Naive thymus-derived CD4-positive, alpha-beta T cell (primary cell): Measurements from ENCODE around the gene PTPRO. TPM values are rescaled to one million over a fixed set of nuclear protein-coding genes. Genes with fewer than 3 reads are reported as not detected.

ENCODE experiments used
- ATAC-seq: fragments of 150-1000 bp; cut with Tn5 transposase; 2 replicates; pipeline ENCODE4 v1.10.0; 2021; ENCODE audit warnings: mild to moderate bottlenecking, moderate library complexity
- CTCF ChIA-PET: fragments of 350-600 bp; sonication (Branson Sonifier 250); formaldehyde crosslinking; loops from one replicate; lab custom pipeline; 2021; ENCODE audit warnings: antibody characterized with exemption; lab: Charles Lee
- POLR2A ChIA-PET: fragments of 350-600 bp; sonication (Branson Sonifier 250); formaldehyde crosslinking; loops from one replicate; lab custom pipeline; 2021; ENCODE audit warnings: antibody characterized with exemption, inconsistent platforms; lab: Charles Lee
- DNase-seq, 9 donors: peaks; one replicate each; pipeline versions ENCODE4 v3.0.0 to v3.0.0-alpha.2; 2020 to 2022; ENCODE audit warnings: mixed read lengths in 1 of 9
- H3K27ac ChIP-seq: one replicate; pipeline ENCODE4 v1.7.0; 2013; ENCODE audit warnings: mild to moderate bottlenecking, low read depth, low read length, moderate library complexity
- H3K27me3 ChIP-seq, 2 donors: one replicate each; pipeline ENCODE4 v1.7.0; 2013; ENCODE audit warnings: low read length in 2 of 2, mild to moderate bottlenecking in 2 of 2, moderate library complexity in 2 of 2; ENCODE audit not compliant: control insufficient read depth in 2 of 2, insufficient read depth in 2 of 2
- H3K36me3 ChIP-seq, 3 experiments: 1 replicate in 2 of 3; 2 replicates in 1 of 3; pipeline ENCODE4 v1.7.0; 2013; ENCODE audit warnings: low read length in 3 of 3, mild to moderate bottlenecking in 3 of 3, moderate library complexity in 1 of 3; ENCODE audit not compliant: insufficient read depth in 3 of 3, control insufficient read depth in 2 of 3
- H3K4me1 ChIP-seq, 2 donors: one replicate each; pipeline ENCODE4 v1.7.0; 2013; ENCODE audit warnings: low read length in 2 of 2, mild to moderate bottlenecking in 2 of 2, moderate library complexity in 1 of 2; ENCODE audit not compliant: control insufficient read depth in 2 of 2, insufficient read depth in 2 of 2
- H3K4me3 ChIP-seq: 2 replicates; pipeline ENCODE4 v1.7.0; 2013; ENCODE audit warnings: mild to moderate bottlenecking, low read length
- H3K9me3 ChIP-seq, 3 experiments: 1 replicate in 2 of 3; 2 replicates in 1 of 3; pipeline ENCODE4 v1.7.0; 2013; ENCODE audit warnings: low read length in 3 of 3; ENCODE audit not compliant: control insufficient read depth in 2 of 3
- H3K27ac Mint-ChIP-seq, 9 donors: one replicate each; pipeline ENCODE4 v1.8.0; 2020 to 2022; ENCODE audit warnings: mixed read lengths in 9 of 9, mild to moderate bottlenecking in 8 of 9, moderate library complexity in 5 of 9, inconsistent platforms in 2 of 9
- H3K27me3 Mint-ChIP-seq, 5 donors: one replicate each; pipeline ENCODE4 v1.8.0; 2021 to 2022; ENCODE audit warnings: mixed read lengths in 5 of 5, mild to moderate bottlenecking in 1 of 5
- H3K36me3 Mint-ChIP-seq, 5 donors: one replicate each; pipeline ENCODE4 v1.8.0; 2020 to 2022; ENCODE audit warnings: mixed read lengths in 5 of 5, mild to moderate bottlenecking in 3 of 5, inconsistent platforms in 1 of 5
- H3K4me1 Mint-ChIP-seq, 7 donors: one replicate each; pipeline ENCODE4 v1.8.0; 2020 to 2022; ENCODE audit warnings: mixed read lengths in 7 of 7, mild to moderate bottlenecking in 3 of 7, inconsistent platforms in 1 of 7
- H3K4me3 Mint-ChIP-seq, 10 donors: one replicate each; pipeline ENCODE4 v1.8.0; 2020 to 2022; ENCODE audit warnings: mild to moderate bottlenecking in 10 of 10, mixed read lengths in 10 of 10, moderate library complexity in 6 of 10, inconsistent platforms in 2 of 10
- H3K9me3 Mint-ChIP-seq, 11 donors: one replicate each; pipeline ENCODE4 v1.8.0; 2020 to 2022; ENCODE audit warnings: mixed read lengths in 11 of 11, mild to moderate bottlenecking in 4 of 11, inconsistent platforms in 1 of 11, moderate library complexity in 1 of 11
- intact Hi-C, 2 donors: fragments of 100-400 bp; cut with micrococcal nuclease; formaldehyde crosslinking; loops; one replicate each; pipeline ENCODE4 v1.15.1; 2023
- polyA plus RNA-seq, 2 donors: library from polyadenylated mRNA; unstranded; fragments of 300-500 nt; fragmentation: Illumina TruSeq; gene quantifications; one replicate each; pipeline ENCODE4 v1.2.3, GENCODE V29; 2021
- total RNA-seq, 6 experiments: library from RNA in 5 of 6; stranded (reverse) in 5 of 6; gene quantifications; 1 replicate in 5 of 6; 2 replicates in 1 of 6; pipeline ENCODE4 v1.2.3 and lab custom pipeline; 2021 to 2026

Gene PTPRO
- total and polyA plus RNA-seq, 7 experiments from 2014 or later, result 1.8 to 14.2 (median 6.7) TPM

DNA sequence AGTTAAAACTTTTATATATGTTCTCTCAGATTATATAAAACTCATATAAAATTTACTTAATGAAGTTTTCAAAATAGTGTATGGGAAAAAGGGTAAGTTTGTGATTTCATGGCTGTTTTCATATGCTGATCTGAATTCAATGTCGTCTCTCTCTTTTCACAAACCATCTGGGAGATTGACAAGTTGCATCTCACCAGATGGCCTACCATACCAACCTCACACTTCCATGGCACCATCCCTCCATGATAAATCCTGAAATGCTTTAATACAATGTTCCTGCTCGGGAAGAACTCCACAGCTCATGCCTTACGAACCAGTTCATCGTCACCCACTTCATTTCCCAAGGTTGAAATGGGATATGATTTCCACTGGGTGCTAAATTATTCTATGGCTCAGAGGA lies 22.3 kb downstream of the PTPRO start:
- Histone ChIP-seq H3K4me3 (no peak overlapping the region), H3K4me1 (no peaks in the 10 kb centered on the region), H3K27me3 (no peaks in the 10 kb centered on the region), H3K9me3 (no peaks in the 10 kb centered on the region), H3K36me3 (no peaks in the 10 kb centered on the region), H3K27ac (no peak overlapping the region)
- H3K9me3 Mint-ChIP-seq, result peaks cover 0 to 7% (median 0%) of the 10 kb centered on the region in 11 donors
- ChIA-PET POLR2A (no interaction called here), CTCF (no interaction called here)
- H3K4me3 Mint-ChIP-seq, result no peak overlapping the region
- DNase-seq, result no peak
- H3K27ac Mint-ChIP-seq, result peak overlapping the region in 1 of 9 donors; percentile 3
- intact Hi-C loops, result no loop called here
- no peaks in the 10 kb centered on the region for H3K36me3 Mint-ChIP-seq
- no peak for ATAC-seq
- peaks cover 7 to 58% (median 22%) of the 10 kb centered on the region in 5 donors for H3K27me3 Mint-ChIP-seq
- no peaks in the 10 kb centered on the region for H3K4me1 Mint-ChIP-seq

DNA sequence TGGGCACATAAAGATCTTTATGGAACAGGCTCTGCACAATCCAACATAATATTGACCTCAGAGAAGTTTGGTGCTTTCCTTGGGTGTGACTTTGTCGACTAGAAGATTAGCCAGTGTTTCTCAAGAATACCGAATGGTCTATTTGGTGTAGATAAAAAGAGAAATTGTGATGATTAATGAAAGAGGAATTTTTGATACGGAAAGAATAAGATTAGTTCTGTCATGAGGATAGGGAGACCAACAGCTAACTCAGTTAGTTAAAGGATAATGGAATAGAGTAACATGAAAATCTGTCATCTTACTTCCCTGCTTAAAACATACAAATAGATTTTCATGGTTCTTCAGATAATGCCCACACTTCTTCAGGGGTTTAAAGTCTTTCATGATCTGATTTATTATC lies 24.2 kb downstream of the PTPRO start:
- ATAC-seq (no peak), DNase-seq (no peak)
- Histone ChIP-seq H3K9me3 (no peaks in the 10 kb centered on the region), H3K27ac (no peak overlapping the region), H3K36me3 (no peaks in the 10 kb centered on the region), H3K27me3 (no peaks in the 10 kb centered on the region), H3K4me3 (no peak overlapping the region), H3K4me1 (no peaks in the 10 kb centered on the region)
- intact Hi-C loops, result no loop called here
- no peak overlapping the region for H3K27ac Mint-ChIP-seq
- peaks cover 0 to 7% (median 0%) of the 10 kb centered on the region in 11 donors for H3K9me3 Mint-ChIP-seq
- H3K27me3 Mint-ChIP-seq, result peaks cover 0 to 56% (median 22%) of the 10 kb centered on the region in 5 donors
- ChIA-PET POLR2A (no interaction called here), CTCF (no interaction called here)
- H3K36me3 Mint-ChIP-seq, result no peaks in the 10 kb centered on the region
- no peak overlapping the region for H3K4me3 Mint-ChIP-seq
- H3K4me1 Mint-ChIP-seq, result no peaks in the 10 kb centered on the region

DNA sequence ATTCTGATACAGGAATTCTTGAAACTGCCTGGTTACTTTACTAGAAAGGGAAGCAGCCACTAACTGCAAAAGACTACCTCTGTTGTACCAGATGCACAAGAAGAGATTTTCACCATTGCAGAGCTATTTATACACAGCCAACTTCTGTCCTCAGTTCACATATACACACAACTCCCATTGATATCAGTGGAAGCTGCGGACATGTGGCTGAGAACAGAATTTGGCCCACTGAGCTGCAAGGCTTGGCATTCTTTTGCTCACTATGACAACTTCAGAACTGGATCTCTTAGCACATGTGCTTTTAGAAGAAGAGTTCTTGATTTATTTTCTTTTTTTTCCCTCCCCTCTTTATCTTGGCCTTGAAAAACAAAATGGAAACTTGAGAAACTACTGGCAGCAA lies 28.3 kb downstream of the PTPRO start:
- intact Hi-C loops, result no loop called here
- Histone ChIP-seq H3K4me3 (no peak overlapping the region), H3K4me1 (no peaks in the 10 kb centered on the region), H3K27me3 (no peaks in the 10 kb centered on the region), H3K27ac (no peak overlapping the region), H3K36me3 (no peaks in the 10 kb centered on the region), H3K9me3 (no peaks in the 10 kb centered on the region)
- ChIA-PET CTCF (no interaction called here), POLR2A (no interaction called here)
- DNase-seq (no peak), ATAC-seq (no peak)
- H3K27ac Mint-ChIP-seq, result no peak overlapping the region
- H3K27me3 Mint-ChIP-seq, result peaks cover 4 to 46% (median 20%) of the 10 kb centered on the region in 5 donors
- H3K4me3 Mint-ChIP-seq, result no peak overlapping the region
- H3K4me1 Mint-ChIP-seq, result no peaks in the 10 kb centered on the region
- no peaks in the 10 kb centered on the region for H3K36me3 Mint-ChIP-seq
- peaks cover 0 to 3% (median 0%) of the 10 kb centered on the region in 11 donors for H3K9me3 Mint-ChIP-seq

DNA sequence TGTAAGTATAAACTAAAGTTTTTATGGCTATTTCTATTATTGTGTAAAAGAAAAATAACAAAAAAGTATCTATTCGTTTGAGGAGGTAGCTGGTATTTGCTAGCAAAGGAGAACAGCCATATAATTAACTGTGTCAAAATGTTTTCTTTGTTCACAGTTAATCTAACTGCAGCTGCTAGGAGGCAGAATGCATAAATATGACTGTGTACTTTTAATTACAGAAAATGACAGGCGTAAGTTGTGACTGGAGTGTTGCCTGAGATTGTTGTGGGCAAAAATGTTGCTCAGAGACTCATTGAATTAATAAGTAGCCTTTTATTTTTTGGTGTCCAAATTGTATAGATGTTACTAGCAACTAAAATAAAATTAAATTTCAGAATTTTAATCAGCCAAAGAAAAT lies 33.5 kb downstream of the PTPRO start:
- CTCF ChIA-PET, result interaction anchor here (0.6 kb wide), 1 partner anchor 986 kb away, joined by 3 read pairs; no protein-coding TSS in a partner anchor
- Histone ChIP-seq H3K4me1 (no peaks in the 10 kb centered on the region), H3K9me3 (no peaks in the 10 kb centered on the region), H3K27ac (no peak overlapping the region), H3K4me3 (no peak overlapping the region), H3K36me3 (no peaks in the 10 kb centered on the region), H3K27me3 (no peaks in the 10 kb centered on the region)
- Mint-ChIP-seq H3K27ac (no peak overlapping the region), H3K27me3 (peaks cover 4 to 16% (median 7%) of the 10 kb centered on the region in 5 donors), H3K4me1 (no peaks in the 10 kb centered on the region), H3K36me3 (no peaks in the 10 kb centered on the region), H3K4me3 (no peak overlapping the region), H3K9me3 (peaks cover 0 to 3% (median 0%) of the 10 kb centered on the region in 11 donors)
- intact Hi-C loops, result no loop called here
- DNase-seq, result no peak
- POLR2A ChIA-PET, result no interaction called here
- ATAC-seq, result no peak

DNA sequence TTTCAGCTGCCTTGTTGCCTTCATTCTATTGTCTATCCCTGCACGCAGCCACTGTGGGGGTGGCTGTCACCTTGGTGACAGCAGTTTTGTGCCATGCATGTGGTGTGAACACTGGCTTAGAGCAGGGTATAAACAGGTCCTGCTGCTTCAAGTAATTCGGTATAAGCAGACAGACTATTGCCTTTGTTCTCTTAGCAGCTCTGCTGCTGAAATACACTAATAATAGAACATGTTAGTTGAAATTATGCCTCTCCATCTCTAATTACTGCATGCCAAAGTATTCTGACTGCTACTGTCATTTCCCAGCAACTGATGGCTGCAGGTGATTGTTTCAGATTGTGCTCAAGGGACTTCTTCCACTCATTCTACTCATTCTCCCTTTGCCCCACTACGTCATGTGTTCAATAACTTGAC lies 34.6 kb downstream of the PTPRO start:
- H3K36me3 Mint-ChIP-seq, result no peaks in the 10 kb centered on the region
- peaks cover 1 to 14% (median 5%) of the 10 kb centered on the region in 5 donors for H3K27me3 Mint-ChIP-seq
- POLR2A ChIA-PET, result no interaction called here
- CTCF ChIA-PET, result no interaction called here
- no peaks in the 10 kb centered on the region for H3K4me1 Mint-ChIP-seq
- DNase-seq (no peak), ATAC-seq (no peak)
- no peak overlapping the region for H3K27ac Mint-ChIP-seq
- Histone ChIP-seq H3K4me3 (no peak overlapping the region), H3K9me3 (no peaks in the 10 kb centered on the region), H3K27ac (no peak overlapping the region), H3K4me1 (no peaks in the 10 kb centered on the region), H3K27me3 (no peaks in the 10 kb centered on the region), H3K36me3 (no peaks in the 10 kb centered on the region)
- H3K9me3 Mint-ChIP-seq, result peaks cover 0 to 1% (median 0%) of the 10 kb centered on the region in 11 donors
- H3K4me3 Mint-ChIP-seq, result no peak overlapping the region
- intact Hi-C loops, result no loop called here

DNA sequence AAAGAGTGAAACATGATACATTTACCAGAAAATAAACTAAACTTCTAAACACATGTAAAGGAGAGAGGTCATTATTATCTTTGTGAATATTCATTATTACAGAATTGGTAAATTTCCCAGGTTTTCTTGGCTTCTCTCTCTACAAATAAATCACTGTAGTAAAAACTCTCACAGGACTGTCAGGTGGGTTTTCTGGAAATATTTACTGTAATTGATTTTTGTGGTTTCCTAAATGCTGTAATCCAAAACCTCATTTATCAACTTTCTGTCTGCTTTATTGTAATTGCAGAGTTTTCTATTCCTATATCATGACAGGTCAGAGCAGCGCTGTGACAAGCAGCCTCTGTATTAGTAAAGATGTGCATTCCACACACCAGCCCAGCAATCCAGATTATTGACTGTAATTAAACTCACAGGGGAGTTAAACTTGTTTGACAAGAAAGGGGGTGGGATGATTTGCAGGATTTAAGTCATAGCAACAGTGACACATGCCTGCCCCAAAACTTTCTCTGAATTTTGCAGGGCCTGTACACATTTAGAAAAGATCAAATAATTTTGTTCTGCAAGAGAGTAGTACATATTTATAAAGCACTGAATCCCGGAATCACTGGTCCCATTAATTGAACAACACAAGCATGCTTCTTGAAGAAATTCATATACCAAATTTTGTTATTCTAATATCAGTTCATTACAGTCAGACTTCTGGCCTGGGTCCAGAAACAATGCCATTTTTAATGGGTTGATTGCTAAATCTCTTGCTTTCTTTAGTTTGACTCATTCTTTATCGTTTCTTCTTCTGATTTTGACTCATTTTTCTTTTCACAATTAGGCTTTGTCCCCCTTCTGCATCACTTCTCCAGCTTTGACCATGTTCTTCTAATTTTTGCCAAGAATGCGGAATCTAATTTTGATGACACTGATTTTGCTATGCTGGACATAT lies 42.2 kb downstream of the PTPRO start:
- Mint-ChIP-seq H3K27me3 (peaks cover 3 to 36% (median 26%) of the 10 kb centered on the region in 5 donors), H3K27ac (no peak overlapping the region), H3K4me3 (no peak overlapping the region), H3K36me3 (no peaks in the 10 kb centered on the region), H3K9me3 (peaks cover 0 to 3% (median 0%) of the 10 kb centered on the region in 11 donors), H3K4me1 (no peaks in the 10 kb centered on the region)
- H3K9me3 ChIP-seq, result no peaks in the 10 kb centered on the region
- H3K27me3 ChIP-seq, result no peaks in the 10 kb centered on the region
- intact Hi-C loops, result no loop called here
- DNase-seq (no peak), ATAC-seq (no peak)
- H3K4me1 ChIP-seq, result no peaks in the 10 kb centered on the region
- H3K4me3 ChIP-seq, result no peak overlapping the region
- ChIA-PET POLR2A (no interaction called here), CTCF (no interaction called here)
- no peaks in the 10 kb centered on the region for H3K36me3 ChIP-seq
- no peak overlapping the region for H3K27ac ChIP-seq

DNA sequence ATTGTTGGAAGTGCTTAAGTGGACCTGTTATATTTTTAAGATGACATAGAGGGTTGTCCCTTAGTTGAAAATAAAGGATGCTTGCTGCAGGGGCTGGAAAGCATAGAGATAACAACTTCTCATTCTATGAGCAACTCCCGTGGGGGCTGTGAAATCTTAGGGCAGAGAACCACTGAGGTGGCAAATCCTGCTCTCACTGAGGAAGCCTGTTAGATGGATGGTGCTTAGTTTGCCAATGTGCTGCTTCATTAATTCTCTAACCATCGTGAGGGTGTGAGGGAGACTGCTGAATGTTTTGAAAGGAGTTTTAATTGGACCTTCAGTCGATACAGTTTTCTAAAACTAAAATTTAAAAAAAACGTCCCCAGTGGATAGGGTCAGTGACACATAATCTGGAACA lies 46.5 kb downstream of the PTPRO start:
- Mint-ChIP-seq H3K36me3 (no peaks in the 10 kb centered on the region), H3K9me3 (peaks cover 0 to 5% (median 1%) of the 10 kb centered on the region in 11 donors), H3K27me3 (peaks cover 3 to 46% (median 28%) of the 10 kb centered on the region in 5 donors), H3K4me3 (no peak overlapping the region), H3K4me1 (no peaks in the 10 kb centered on the region), H3K27ac (no peak overlapping the region)
- Histone ChIP-seq H3K4me1 (no peaks in the 10 kb centered on the region), H3K36me3 (no peaks in the 10 kb centered on the region), H3K4me3 (no peak overlapping the region), H3K27ac (no peak overlapping the region), H3K9me3 (no peaks in the 10 kb centered on the region), H3K27me3 (no peaks in the 10 kb centered on the region)
- ChIA-PET CTCF (no interaction called here), POLR2A (no interaction called here)
- DNase-seq (no peak), ATAC-seq (no peak)
- intact Hi-C loops, result no loop called here
